HG03565 (cell line): Measurements from ENCODE around the gene ROR1.

Experiments used
- ATAC-seq: cut with Tn5 transposase; IDR thresholded peaks from one replicate; pipeline ENCODE4 v1.9.1; 2021; ENCODE audit warnings: mild to moderate bottlenecking, moderate library complexity; ENCODE audit not compliant: unreplicated experiment

ROR1 gene

DNA sequence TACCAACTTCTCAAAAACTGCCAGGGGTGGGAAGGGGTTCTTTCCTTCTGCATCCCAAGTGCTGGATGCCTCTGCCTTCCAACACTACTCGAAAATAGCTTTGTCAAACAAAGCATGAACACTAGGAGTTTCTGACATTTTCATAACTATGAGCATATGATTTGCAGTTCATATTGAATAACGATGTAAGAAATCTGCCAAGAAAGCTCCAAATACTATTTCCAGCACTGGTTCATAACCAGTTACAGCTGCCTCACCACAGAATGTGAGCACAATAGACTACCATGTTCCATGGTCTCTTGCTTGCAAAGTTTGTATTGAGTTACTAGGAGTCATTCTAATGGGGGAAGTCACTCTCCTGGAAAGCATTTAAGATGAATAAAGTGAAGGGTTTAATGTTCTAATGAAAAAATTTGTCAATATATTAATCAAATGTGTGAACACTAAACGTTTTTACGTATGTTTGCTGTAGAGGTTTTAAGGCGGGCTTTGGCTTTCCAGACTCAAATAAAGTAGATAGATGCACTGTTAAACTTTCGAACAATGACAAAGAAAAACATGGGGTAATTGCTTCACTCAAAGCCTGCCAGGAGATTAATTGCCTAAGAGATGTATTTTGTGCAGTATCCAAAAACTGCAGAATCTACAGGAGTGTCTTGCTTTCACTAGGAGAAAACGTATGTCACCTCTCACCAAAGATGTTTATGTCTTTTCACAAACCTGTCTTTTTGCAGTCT lies 351.1 kb downstream of the ROR1 start:
- ATAC-seq, result no peak

DNA sequence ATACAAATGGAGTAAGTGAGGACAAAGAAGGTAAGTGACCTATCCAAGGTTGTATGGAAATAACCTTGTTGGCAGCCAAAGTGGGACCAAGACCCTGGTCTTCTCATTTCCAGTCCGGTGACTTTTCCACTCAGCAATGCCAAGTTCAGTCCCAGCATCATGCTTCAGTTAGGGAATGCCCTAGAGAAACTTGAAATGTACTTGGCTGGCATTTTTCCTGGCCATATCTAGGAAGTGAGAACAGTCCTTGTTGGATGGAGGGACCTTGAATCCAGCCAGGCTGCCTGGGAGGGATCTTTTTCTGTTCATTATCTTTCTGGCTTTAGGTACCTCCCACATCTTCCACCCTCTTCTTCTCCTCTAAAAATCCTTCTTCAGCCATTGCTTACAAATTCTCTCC lies 352.8 kb downstream of the ROR1 start:
- no peak for ATAC-seq

GRCh38 chr1:64127297-64127696 lies 353.5 kb downstream of the ROR1 start:
- ATAC-seq, result no peak

DNA sequence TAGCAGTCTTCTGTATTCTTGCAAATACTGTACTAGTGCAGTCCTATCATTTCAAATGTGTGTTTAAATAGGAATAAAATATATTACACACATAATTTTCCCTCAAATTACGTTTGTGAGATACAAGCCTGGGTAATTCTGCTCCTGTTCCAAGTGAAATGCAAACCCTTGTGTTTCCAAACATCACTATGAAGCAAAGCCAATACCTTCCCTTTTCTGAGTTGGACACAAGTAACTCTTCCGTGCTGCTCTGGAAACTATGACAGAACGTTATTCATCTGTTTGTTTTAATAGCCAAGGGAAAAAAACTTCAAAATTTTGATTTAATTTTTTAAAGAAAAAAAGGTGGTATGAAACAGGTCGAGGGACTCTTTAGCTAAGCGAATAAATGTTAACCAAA lies 355.9 kb downstream of the ROR1 start:
- ATAC-seq, result no peak

GRCh38 chr1:64131155-64131554 lies 357.3 kb downstream of the ROR1 start:
- ATAC-seq, result no peak

DNA sequence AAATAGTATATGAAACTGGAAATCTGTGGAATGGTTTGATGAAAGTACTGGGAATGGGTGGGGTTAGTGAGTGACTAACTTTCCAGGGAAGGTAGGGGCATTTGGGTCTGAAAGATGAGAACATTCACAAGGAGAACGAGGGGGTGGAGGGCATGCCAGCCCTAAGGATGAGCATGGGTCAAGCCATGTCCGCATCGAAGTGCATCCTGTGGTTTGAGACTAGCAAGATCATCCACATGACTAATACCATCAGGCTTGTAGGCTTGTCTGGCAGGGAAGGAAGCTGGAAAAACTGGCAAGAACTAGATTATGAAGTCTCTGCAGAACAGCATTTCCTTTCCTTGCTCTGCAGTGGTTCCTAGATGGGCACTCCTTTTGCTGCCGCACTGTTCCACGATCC lies 359.2 kb downstream of the ROR1 start:
- no peak for ATAC-seq

DNA sequence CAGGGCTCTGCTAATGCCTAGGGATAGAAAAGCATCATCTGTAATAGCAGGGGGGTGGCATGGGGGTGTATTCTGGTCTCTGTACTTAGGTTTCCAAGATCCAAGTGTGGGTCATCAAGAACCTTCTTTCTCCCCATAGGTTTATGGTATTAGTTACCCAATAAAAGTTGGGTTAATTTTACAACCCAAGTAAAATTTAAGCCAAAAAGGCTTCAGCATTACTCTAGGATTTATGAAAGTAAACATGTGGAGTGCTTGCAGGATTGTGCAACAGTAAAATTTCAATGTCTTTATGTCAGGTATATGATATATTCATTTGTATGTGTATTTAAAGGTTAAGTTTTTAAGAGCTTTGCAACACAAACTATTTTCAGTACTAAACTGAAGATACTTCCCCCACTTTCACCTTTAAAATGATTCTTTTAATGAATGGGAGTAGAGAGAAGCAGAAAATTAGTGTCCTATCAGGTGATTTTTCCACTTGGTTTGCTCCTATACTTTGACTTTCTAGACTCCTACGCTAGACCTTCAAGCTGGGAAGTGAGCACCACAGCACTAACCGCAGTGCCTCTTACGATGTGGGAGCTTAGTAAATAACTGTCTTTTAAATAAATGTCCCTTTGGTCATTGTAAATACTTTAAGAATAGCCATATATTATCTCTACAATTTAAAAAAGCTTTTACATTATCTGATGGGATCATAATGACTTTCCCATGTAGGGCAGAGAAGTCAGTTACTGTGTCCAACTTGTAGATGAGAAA lies 361.8 kb downstream of the ROR1 start:
- no peak for ATAC-seq

- ATAC-seq, result no peak
Measured at GRCh38 chr1:64136296-64136695, 362.5 kb downstream of the ROR1 start.

DNA sequence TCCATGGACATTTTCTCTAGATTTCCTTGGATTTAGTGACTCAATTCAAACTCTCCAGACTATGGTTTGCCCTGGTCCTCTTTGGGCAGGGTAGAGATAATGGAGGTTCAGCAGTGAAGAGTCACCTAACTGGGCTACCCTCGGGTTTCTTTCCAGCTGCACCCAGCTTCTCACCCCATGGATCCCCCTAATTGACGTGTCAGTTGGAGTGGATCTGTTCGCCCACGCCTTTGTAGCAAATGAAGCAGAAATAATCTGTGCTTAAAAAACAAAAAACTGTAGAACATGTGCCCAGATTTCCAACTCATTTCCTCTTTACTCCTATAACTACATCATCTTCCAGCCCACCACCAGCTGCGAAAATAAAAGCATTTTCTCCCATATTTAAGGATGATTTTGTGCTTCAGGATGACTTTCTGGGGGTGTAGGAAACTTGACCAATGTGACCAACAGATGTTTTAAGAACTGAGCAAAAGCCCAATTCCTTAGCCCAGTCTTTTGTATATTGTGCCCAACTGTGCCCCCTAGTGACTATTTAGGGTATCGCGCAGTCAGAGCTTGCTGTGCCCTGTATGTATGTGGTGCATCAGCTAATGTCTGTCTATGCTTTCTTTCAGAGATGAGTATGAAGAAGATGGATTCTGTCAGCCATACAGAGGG lies 363.1 kb downstream of the ROR1 start:
- ATAC-seq, result peak; percentile 63

DNA sequence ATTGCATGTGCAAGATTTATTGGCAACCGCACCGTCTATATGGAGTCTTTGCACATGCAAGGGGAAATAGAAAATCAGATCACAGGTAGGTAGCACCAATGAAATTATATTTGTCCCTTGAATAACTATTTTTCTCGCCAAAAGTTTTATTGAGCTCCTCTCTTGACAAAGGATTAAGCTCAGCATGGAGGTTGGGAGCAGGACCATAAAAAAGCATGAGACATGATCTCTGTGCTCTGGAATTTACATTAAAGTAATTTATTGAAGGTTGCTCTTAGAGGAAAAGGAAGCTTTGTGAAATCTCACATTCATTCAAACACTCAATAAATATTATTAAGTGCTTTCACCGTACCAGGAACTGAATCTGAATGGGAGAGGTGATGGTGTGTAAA lies 363.6 kb downstream of the ROR1 start:
- ATAC-seq, result no peak

- no peak for ATAC-seq
Measured at GRCh38 chr1:64139877-64140276, 366.1 kb downstream of the ROR1 start.

GRCh38 chr1:64140596-64140995 lies 366.8 kb downstream of the ROR1 start:
- ATAC-seq, result no peak

DNA sequence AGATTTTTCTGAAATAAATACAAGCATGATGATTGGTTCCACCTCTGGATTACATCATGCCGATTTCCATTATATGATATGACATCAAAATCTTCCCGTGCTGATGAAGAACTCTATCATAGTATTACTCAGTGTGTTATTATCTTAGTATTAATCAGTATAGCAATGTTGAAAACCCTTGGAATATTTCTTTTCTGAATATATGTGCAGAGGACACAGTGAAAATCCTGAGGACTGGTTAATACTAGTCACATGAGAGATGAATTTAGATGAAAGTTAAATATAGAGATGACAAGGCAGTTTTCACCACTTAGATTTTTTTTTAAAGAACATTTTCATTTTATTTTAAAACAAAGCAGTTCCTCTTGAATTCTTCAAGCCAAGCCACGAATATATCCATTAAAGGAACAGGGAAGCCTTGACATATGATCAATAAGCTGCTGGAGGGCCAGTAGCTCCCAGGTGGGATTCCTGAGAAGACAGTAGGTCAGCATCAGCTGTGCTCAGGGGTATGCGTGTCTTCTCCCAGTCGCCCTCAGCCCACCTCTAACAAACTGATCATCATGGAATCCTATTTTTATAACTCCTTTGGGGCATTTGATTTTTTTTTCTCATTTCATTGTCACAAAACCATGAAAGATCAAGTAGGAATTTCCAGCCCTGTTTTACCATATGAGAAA lies 373.4 kb downstream of the ROR1 start:
- ATAC-seq, result no peak

GRCh38 chr1:64147759-64148158 lies 373.9 kb downstream of the ROR1 start:
- no peak for ATAC-seq

DNA sequence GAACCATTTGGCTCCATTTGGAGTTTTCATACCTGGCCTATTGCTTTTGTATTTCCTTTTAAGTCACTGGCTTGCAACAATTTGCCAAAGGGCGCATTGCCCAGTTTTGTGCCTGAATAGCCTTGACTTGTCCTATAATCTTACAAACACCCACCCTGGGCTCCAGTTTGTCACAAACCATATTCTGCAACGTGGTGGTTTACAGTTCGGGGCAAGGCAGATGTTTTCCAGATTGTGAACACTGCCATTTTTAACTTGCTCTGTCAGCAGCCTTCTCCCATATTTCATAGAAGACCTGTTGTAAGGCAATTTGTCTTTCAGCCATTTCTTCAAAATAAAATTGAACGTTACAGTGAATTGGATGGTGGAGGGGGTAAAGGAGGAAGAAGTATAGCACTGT lies 376.4 kb downstream of the ROR1 start:
- no peak for ATAC-seq

DNA sequence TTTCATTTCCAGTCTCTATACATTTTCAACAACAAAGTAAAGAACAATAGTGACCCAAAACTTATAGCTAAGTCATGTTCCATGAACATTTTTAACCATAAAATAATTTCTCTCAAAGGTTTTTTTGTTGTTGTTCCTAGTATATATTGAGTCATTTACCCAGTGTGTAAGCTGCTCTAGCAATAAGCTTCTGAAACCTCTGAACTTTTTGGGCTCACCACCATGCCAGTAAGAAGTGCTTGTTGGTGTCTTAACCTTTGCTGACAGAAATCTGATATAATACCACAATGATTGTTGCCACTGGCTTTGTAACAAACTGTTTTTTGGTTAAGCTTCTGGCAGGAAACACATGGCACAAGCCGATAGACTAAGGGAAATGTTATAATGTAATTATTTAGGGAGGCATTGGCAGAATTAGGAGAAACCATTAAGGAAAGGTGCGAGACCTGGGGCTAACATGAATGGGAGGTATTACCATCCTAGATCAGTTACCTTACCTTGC lies 377.0 kb downstream of the ROR1 start:
- no peak for ATAC-seq

DNA sequence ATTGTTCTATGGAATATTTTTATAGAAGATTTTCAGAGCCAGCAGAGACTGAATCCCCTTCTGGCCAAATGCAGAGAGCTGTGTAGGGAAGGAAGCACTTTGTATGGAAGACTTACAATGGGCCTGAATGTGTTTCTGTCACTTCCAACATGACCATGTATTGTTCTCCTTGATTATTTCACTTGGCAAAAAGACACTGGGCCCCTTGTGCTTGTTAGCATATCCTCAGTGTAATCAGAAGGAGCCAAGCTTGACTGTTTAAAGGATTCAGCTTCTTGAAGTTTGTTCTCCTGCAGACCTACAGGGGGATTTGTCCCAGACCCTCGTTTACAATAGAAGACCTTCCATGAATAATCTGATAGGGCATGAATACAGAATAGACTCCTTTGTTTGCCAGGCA lies 381.5 kb downstream of the ROR1 start:
- no peak for ATAC-seq

GRCh38 chr1:64161357-64161941 lies 387.6 kb downstream of the ROR1 start:
- ATAC-seq, result no peak

DNA sequence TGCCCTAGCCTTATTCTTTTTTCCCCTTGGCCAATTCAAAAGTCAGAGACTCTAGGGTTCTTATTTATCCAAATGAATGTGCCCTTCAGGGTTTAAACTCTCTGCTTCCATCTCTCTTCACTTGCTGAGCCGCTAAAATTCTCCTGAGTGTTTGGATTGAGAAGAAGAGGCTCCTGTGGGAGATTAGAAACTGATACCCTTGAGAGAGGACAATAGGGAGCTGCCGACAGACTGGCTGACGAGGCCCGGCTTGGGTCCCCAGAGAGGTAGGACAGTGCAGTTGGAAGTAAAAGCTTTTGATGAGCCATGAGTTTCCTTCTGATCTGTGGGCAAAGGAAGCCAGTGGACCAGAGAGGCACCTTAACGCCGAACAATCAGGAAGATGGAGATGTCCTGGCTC lies 388.3 kb downstream of the ROR1 start:
- no peak for ATAC-seq

DNA sequence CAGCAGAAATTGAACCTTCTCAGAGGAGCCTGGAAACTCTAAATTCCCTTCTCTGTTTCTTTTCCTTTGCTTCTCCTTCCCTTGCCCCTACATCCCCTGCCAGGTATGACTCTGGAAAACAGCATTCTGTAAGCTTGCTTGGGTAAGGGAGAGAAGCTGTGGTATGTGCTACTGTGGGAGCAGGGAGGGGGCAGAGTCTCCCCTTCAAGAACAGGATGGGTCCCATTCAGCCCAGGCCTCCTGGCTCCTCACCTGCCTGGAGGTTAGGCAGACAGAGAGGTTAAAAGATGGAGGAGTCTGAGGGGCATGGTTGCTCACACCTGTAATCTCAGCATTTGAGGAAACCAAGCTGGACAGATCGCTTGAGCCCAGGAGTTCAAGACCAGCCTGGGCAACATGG lies 389.0 kb downstream of the ROR1 start:
- ATAC-seq, result no peak

GRCh38 chr1:64163431-64163830 lies 389.6 kb downstream of the ROR1 start:
- ATAC-seq, result no peak
